Measurements from ENCODE around the gene P2RY8. TPM values are rescaled to one million over a fixed set of nuclear protein-coding genes. Genes with fewer than 3 reads are reported as not detected.
A peak's percentile ranks its signal among the peaks of the same experiment; 100 is the strongest.
"Not testable (repeated sequence)": the region's sequence is repeated elsewhere in the genome, so short reads cannot be mapped to it uniquely, and the experiment has no call there.

Gene P2RY8
- polyA plus RNA-seq, 1 donor from 2014 or later = 206 TPM

DNA sequence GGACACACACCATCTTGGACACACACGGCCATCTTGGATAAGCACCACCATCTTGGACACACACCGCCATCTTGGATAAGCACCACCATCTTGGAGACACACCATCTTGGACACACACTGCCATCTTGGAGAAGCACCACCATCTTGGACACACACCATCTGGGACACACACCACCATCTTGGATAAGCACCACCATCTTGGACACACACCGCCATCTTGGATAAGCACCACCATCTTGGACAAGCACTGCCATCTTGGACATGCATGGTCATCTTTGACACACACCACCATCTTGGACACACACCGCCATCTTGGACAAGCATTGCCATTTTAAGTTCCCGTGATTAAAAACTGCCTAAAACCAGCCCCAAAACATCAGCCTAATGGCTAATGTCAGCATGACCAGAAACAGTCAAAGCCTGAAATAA lies 88.4 kb downstream of the P2RY8 start:
- Mint-ChIP-seq H3K4me3 (peak overlapping the region in 1 of 4 donors; percentile 46), H3K27ac (peak overlapping the region in 2 of 3 donors; percentile 46 to 67), H3K36me3 (peaks cover 11% of the 10 kb centered on the region)
- not testable (repeated sequence) for H3K4me1 Mint-ChIP-seq, H3K9me3 Mint-ChIP-seq, H3K27me3 Mint-ChIP-seq

DNA sequence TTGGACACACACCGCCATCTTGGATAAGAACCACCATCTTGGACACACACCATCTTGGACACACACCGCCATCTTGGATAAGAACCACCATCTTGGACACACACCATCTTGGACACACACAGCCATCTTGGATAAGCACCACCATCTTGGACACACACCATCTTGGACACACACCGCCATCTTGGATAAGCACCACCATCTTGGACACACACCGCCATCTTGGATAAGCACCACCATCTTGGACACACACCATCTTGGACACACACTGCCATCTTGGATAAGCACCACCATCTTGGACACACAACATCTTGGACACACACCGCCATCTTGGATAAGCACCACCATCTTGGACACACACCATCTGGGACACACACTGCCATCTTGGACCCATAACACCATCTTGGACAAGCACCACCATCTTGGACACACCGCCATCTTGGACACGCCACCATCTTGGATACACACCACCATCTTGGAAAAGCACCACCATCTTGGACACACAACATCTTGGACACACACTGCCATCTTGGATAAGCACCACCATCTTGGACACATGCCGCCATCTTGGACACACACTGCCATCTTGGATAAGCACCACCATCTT lies 88.9 kb downstream of the P2RY8 start:
- Mint-ChIP-seq H3K27ac (peak overlapping the region in 1 of 3 donors; percentile 67), H3K36me3 (peaks cover 11% of the 10 kb centered on the region)
- H3K4me1 Mint-ChIP-seq, H3K9me3 Mint-ChIP-seq, H3K27me3 Mint-ChIP-seq, H3K4me3 Mint-ChIP-seq: not testable (repeated sequence)

DNA sequence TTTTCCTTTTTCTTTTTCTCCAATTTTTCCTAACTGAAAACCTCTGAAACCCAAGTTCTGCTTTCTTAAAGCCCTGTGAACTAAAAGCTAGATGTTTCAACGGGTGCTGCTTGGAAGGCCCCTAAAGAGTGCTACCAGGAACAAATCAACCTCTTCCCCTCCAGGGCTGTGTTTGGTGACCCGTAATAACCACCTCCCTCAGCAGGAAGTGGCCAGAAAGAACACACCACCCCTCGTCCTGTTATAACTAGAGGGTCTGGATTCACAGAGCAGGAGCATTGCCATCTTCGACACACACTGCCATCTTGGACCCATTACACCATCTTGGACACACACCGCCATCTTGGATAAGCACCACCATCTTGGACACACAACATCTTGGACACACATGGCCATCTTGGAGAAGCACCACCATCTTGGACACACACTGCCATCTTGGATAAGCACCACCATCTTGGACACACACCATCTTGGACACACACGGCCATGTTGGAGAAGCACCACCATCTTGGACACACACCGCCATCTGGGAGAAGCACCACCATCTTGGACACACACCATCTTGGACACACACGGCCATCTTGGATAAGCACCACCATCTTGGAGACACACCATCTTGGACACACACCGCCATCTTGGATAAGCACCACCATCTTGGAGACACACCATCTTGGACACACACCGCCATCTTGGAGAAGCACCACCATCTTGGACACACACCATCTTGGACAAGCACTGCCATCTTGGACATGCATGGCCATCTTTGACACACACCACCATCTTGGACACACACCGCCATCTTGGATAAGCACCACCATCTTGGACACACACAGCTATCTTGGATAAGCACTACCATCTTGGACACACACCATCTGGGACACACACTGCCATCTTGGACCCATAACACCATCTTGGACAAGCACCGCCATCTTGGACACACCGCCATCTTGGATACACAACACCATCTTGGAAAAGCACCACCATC lies 89.7 kb downstream of the P2RY8 start:
- H3K4me1 Mint-ChIP-seq, H3K9me3 Mint-ChIP-seq, H3K27me3 Mint-ChIP-seq: not testable (repeated sequence)
- peaks cover 11% of the 10 kb centered on the region for H3K36me3 Mint-ChIP-seq
- peak overlapping the region; percentile 20 to 73 (median 33) for H3K27ac Mint-ChIP-seq
- peak overlapping the region in 2 of 4 donors; percentile 36 to 79 for H3K4me3 Mint-ChIP-seq

DNA sequence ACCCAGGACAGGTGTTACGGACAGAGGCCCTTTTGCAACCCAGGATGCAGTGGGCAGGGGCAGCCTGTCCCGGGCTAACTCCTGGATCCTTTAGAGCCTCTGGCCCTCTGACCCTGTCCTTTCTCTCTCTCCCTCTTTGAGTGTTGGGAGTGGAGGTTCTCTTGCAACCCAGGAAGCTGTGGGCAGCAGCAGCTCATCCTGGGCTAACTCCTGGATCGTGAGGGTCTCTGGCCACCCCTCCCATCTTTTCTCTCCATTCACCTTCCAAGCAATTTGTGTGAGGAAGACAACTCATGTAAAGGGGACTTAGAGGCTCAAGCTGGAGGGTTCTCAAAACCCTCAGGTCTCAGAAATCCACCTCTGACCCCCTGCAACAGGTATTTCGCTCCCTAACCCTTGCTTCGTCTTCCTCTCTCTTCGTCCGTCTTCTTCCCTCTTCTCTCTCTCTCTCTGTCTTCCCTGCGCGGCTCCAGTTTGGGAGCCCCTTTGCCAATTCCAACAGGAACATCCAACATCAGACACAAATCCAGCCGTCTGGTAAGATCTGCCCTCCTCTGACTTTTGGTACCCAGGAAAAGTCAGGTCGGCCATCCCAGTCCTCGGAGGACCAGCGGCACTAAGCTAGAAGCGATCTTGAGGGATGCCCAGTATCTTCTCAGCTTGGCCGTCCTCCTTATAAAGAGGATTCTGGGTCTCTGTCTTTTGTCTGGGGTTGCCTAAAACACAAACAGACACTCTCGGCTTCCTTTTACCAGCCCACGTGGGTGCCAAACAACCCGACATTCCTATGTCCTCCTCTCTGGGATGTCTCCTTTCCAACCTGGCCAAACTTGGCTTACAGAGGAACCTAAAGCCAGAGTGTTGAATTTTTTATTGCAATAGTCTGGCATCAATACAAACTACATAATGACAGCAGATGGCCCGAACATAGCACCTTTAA lies 92.2 kb downstream of the P2RY8 start:
- H3K27me3 Mint-ChIP-seq = no peaks in the 10 kb centered on the region
- peaks cover 6 to 8% (median 8%) of the 10 kb centered on the region in 3 donors for H3K4me1 Mint-ChIP-seq
- no peak overlapping the region for H3K27ac Mint-ChIP-seq
- H3K4me3 Mint-ChIP-seq = no peak overlapping the region
- peaks cover 11% of the 10 kb centered on the region for H3K36me3 Mint-ChIP-seq
- H3K9me3 Mint-ChIP-seq = peaks cover 2 to 4% (median 4%) of the 10 kb centered on the region in 3 donors

- peaks cover 6 to 8% (median 6%) of the 10 kb centered on the region in 3 donors for H3K4me1 Mint-ChIP-seq
- no peaks in the 10 kb centered on the region for H3K27me3 Mint-ChIP-seq
- peaks cover 0 to 4% (median 0%) of the 10 kb centered on the region in 3 donors for H3K9me3 Mint-ChIP-seq
- H3K36me3 Mint-ChIP-seq = peaks cover 12% of the 10 kb centered on the region
- peak overlapping the region in 1 of 3 donors; percentile 47 for H3K27ac Mint-ChIP-seq
- H3K4me3 Mint-ChIP-seq = no peak overlapping the region
Observed at GRCh38 chrX:1443496-1444075, 93.4 kb downstream of the P2RY8 start.

DNA sequence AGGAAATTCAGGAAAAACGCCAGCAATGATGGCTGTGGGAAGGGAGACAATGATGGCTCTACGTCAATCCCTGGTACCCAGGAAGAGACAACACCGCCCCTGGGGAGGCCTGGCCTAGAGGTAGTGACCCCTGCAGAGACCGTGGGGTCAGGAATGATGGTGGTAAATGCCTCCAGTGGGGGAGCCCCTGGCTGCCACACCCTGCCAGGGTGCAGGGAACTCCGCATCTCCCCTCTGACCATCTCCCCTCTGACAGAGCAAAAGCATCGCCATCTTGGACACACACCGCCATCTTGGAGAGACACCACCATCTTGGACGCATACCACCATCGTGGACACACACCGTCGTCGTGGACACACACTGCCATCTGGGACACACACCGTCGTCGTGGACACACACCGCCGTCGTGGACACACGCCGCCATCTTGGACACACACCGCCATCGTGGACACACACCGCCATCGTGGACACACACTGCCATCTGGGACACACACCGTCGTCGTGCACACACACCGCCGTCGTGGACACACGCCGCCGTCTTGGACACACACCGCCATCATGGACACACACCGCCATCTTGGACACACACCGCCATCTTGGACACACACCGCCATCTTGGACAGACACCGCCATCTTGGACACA lies 94.1 kb downstream of the P2RY8 start:
- Mint-ChIP-seq H3K27ac (peak overlapping the region in 1 of 3 donors; percentile 35), H3K36me3 (peaks cover 15% of the 10 kb centered on the region), H3K9me3 (peaks cover 0 to 4% (median 0%) of the 10 kb centered on the region in 3 donors), H3K4me3 (no peak overlapping the region), H3K27me3 (no peaks in the 10 kb centered on the region), H3K4me1 (peaks cover 6% of the 10 kb centered on the region in 3 donors)

- Mint-ChIP-seq H3K36me3 (peaks cover 15% of the 10 kb centered on the region), H3K4me3 (no peak overlapping the region), H3K27me3 (no peaks in the 10 kb centered on the region), H3K27ac (peak overlapping the region in 1 of 3 donors; percentile 35), H3K4me1 (peaks cover 4 to 5% (median 4%) of the 10 kb centered on the region in 3 donors), H3K9me3 (peaks cover 0 to 4% (median 0%) of the 10 kb centered on the region in 3 donors)
Observed at GRCh38 chrX:1442016-1442665, 94.8 kb downstream of the P2RY8 start.

DNA sequence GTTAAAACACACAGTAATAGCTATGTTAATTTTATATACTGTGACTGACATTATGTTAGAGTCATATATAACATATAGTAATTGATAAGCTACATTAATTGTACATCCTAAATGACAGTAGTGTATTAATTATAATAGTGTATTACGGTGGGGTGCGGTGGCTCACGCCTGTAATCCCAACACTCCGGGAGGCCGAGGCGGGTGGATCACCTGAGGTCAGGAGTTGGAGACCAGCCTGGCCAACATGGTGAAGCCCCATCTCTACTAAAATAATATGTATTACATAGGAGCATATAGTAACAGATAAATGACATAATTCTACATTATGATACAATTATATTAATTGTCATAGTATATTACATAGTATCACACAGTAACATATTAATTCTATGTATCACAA lies 96.5 kb downstream of the P2RY8 start:
- Mint-ChIP-seq H3K4me3 (no peak overlapping the region), H3K27ac (no peak overlapping the region), H3K4me1 (no peaks in the 10 kb centered on the region), H3K9me3 (no peaks in the 10 kb centered on the region), H3K27me3 (no peaks in the 10 kb centered on the region), H3K36me3 (peaks cover 13% of the 10 kb centered on the region)

DNA sequence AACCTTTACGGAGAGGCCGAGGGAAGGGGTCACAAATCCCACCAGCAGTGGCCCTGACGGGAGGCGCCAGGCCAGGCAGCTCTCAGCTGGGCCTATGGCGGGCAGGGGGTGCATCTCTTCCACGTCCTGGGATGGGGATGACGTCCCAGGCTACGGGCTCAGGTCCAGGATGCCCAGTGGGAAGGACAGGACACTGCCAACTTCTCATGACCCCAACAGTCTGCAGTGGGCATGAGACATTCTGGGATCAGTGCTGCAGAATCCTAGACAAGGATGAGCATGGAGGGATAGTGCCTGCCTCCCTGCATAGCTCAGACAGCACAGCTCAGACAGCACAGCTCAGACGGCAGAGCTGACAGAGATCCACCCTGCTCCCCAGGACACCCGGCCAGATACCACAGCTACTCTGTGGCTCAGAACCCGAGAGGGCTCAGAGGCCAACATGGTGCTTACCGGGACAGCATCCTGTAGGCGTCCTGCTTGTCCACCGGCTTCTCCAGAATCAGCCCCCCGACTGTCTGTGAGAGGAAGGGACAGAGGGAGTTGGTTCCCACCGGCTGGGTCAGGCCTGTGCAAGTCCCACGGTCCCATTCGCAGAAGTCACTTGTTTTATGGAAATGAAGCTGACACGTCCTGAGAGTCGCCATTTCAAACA lies 101.6 kb downstream of the P2RY8 start:
- peaks cover 0 to 2% (median 0%) of the 10 kb centered on the region in 3 donors for H3K4me1 Mint-ChIP-seq
- H3K4me3 Mint-ChIP-seq = no peak overlapping the region
- H3K9me3 Mint-ChIP-seq = no peaks in the 10 kb centered on the region
- peaks cover 9% of the 10 kb centered on the region for H3K36me3 Mint-ChIP-seq
- no peaks in the 10 kb centered on the region for H3K27me3 Mint-ChIP-seq
- peak overlapping the region in 1 of 3 donors; percentile 27 for H3K27ac Mint-ChIP-seq

DNA sequence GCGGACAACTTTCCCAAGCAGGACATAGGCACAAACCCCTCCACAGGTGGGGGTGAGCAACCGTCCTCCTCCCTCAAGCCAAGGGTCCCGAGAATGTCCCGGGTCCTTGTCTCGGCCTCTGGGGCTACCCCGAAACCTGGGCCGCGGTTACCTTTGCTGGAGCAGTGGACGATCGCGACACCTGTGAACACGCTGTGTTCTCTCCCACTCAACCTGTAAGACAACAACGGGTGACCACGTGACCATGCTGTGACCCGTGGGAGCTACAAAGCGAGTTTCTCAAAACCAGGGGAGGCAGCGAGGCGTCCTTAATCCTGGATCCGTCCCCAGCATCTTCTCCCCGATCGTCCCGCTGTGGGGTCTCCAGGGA lies 102.1 kb downstream of the P2RY8 start:
- Mint-ChIP-seq H3K27ac (peak overlapping the region in 1 of 3 donors; percentile 27), H3K27me3 (no peaks in the 10 kb centered on the region), H3K36me3 (peaks cover 9% of the 10 kb centered on the region), H3K4me1 (peaks cover 0 to 2% (median 0%) of the 10 kb centered on the region in 3 donors), H3K4me3 (no peak overlapping the region), H3K9me3 (no peaks in the 10 kb centered on the region)

DNA sequence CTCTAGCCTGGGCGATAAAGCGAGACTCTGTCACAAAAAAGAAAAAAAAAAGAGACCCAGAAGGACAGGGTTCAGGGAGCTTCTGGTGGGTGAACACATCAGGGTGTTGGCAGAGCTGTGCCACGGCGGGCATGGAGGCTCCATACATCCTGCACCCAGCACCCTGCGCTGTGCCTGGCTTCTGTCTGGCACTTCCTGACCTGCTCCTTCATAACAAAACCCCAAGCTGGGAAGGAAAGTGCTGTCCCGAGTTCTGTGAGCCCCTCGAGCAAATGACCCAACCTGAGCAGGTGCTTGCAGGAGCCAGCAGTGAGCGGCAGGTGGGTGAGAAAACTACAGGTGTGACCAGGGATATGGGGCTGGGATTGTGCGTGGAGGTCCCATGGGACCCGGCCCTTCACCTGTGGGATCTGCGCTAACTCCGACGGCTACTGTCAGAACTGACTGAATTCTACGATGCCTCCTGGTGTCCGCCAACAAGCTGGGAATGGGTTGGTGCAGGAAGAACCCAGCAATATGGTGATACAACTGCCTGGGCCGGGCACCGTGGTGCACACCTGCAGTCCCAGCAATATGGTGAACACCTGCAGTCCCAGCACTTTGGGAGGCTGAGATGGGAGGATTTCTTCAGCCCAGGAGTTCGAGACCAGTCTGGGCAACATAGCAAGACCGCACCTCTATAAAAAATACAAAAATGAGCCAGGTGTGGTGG lies 103.2 kb downstream of the P2RY8 start:
- H3K4me3 Mint-ChIP-seq = no peak overlapping the region
- no peaks in the 10 kb centered on the region for H3K27me3 Mint-ChIP-seq

GRCh38 chrX:1430451-1430850 lies 106.5 kb downstream of the P2RY8 start:
- Mint-ChIP-seq H3K4me3 (no peak overlapping the region), H3K9me3 (no peaks in the 10 kb centered on the region), H3K4me1 (peaks cover 0 to 2% (median 0%) of the 10 kb centered on the region in 3 donors), H3K36me3 (peaks cover 2% of the 10 kb centered on the region), H3K27me3 (no peaks in the 10 kb centered on the region), H3K27ac (no peak overlapping the region)

More for the DNA sequence above, 103.2 kb downstream of the P2RY8 start:
- H3K9me3 Mint-ChIP-seq = no peaks in the 10 kb centered on the region
- peaks cover 0 to 2% (median 0%) of the 10 kb centered on the region in 3 donors for H3K4me1 Mint-ChIP-seq
- H3K27ac Mint-ChIP-seq = no peak overlapping the region
- peaks cover 9% of the 10 kb centered on the region for H3K36me3 Mint-ChIP-seq

Measured in IgD-negative memory B cell (primary cell).